Activated CD8-positive, alpha-beta memory T cell treated with anti-CD3 and anti-CD28 coated beads for 1 hour (primary cell): ENCODE data around the gene SYCP3.

ENCODE experiments used
- DNase-seq, 2 donors: peaks; one replicate each; pipeline ENCODE4 v3.0.0-alpha.2; 2020; ENCODE audit warnings: low read depth in 1 of 2; ENCODE audit errors: extremely low read depth in 1 of 2

Gene SYCP3

GRCh38 chr12:101713930-101714329 lies 25.3 kb downstream of the SYCP3 start:
- no peak for DNase-seq

- no peak for DNase-seq
Measured at GRCh38 chr12:101713059-101713682, 26.1 kb downstream of the SYCP3 start.

DNA sequence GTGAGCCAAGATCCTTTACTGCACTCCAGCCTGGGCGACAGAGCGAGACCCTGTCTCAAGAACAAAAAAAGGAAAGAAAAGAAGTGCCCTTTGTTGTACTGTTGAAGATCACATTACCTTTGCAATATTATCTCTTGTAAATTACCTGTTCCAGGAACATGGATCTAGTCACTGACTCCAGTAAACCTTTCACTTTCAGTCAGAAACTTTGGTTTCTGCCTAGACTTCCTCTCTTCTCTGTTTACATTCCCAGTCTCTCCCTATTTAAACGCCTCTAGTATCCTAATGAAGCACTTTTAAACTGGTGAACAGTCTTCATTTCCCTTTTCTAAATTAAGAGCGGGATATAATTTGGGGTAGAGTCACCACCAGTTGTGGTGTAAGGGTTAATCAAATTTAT lies 29.0 kb downstream of the SYCP3 start:
- no peak for DNase-seq

GRCh38 chr12:101707131-101707782 lies 32.0 kb downstream of the SYCP3 start:
- DNase-seq = no peak

GRCh38 chr12:101706403-101706802 lies 32.9 kb downstream of the SYCP3 start:
- DNase-seq = no peak

DNA sequence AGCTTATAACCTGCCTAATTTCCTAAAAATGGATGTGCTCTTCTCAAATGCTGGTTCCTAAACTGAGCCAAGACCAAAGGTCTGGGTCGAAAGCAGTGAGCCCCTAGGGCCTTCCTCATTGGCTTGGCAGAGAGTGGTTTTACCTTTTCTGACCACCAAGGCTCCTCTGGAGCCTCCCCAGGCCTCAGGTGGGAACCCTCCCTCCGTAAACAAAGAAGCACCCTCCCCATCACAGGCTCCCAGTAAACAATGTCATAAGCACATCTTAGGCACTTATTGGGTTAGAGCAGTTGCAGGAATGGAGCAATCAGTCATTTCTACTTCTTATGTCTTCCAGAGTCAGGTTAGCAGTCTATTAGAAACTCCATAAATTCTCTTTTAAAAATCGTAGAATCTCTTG lies 35.8 kb downstream of the SYCP3 start:
- no peak for DNase-seq

DNA sequence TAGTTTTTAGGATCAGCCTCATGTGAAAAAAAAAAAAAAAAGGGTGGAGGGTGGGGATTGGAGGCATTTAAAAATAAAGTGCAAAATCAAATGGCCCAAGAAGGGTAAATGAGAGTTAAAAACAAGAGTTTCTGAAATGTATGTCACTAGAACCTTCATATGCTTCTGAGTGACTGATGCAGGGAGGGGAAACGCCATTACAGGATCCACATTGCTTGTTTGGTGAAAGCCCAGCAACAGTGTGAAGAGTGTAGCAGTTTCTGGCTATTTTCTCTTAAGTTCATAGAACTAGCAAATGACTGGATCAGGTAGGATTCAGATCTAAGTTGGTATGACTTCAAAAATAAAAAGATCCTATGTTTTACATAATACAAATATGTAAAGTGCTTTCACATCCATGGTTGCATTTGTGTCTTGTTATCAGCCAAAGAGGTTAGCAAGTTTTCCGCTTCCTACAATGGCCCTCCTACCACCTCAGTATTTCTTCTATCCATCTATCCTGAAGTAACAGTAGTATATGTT lies 38.9 kb downstream of the SYCP3 start:
- DNase-seq = no peak

DNA sequence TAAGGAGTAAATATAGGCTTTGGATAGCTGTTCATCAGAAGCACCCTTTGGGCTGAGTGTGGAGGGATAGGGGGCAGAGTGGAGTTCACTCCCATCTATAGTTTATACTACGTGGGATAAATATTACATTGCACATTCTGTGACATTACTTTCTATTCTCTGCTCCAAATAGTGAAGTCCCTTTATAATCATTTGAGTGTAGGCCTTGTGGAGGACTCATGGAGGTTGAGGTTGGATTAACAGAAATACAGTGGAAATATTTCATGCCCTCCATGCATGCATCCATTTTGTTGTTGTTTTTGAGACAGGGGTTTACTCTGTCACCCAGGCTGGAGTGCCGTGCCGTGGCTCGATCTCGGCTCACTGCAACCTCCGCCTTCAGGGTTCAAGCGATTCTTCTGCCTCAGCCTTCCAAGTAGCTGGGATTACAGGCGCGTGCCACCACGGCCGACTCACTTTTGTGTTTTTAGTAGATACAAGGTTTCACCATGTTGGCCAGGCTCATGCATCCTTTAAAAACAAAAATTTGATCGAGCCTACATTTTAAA lies 40.4 kb downstream of the SYCP3 start:
- DNase-seq = no peak

- peak in 1 of 2 donors; percentile 24 for DNase-seq
Measured at GRCh38 chr12:101697930-101698799, 41.1 kb downstream of the SYCP3 start.

GRCh38 chr12:101697197-101697929 lies 41.9 kb downstream of the SYCP3 start, which contains the start of gene CHPT1:
Gene CHPT1, plus strand, starts transcription at chr12:101697640. Its CDS starts 222 bp downstream, at chr12:101697862.
- DNase-seq = peak in 1 of 2 donors; percentile 45

GRCh38 chr12:101696251-101697196 lies 42.7 kb downstream of the SYCP3 start:
- DNase-seq = no peak

DNA sequence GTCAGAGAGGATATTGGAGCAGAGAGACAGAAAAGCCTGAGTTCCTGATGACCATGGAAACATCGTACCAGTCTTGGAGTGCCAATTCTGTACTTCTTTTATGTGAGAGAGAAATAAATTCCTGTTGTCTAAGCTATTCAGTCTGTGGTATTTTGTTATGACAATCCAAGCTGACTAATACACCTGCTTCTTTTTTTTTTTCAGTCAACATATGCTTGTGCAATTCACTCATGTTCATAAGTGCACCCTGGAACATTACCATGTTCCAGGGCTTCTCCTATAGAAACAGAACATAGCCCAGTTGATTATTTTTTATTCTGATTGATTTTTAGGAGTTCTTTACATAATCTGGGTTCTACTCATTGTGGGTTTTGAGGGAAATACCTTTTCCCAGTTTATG lies 43.6 kb downstream of the SYCP3 start:
- DNase-seq = no peak

DNA sequence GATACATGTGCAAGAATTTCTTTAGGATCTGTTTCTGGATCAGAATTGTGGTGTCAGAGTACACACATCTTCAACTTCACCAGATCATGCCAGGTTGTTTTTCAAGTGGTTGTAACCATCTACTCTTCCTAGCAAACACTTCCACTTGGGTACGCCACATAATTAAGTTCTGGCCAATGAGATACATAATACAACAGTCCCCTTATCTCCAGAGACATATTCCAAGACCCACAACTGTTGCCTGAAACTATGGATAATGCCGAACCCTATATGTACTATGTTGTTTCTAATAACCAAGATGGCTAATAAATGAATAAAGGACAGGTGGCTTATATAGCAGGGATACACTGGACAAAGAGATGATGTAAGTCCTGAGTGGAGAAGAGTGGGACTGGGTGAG lies 44.3 kb downstream of the SYCP3 start:
- DNase-seq = no peak

DNA sequence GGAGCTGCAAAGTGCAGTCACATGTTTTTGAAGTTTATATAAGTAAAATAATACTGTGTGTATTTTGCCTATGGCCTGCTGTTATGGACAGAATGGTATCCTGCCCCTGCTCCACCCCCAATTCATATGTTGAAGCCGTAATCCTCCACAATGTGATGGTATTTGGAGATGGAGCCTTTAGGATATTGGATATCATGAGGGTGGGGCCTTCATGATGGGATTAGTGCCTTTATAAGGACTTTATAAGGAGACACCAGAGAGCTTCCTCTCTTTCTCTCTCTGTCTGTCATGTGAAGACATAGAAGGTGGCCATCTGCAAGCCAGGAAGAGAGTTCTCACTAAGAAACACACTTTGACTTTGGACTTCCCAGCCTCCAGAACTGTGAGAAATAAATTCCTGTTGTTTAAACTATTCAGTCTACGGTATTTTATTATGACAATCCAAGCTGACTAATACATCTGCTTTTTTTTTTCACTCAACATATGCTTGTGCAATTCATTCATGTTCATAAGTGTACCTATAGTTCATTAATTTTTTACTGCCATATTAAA lies 44.9 kb downstream of the SYCP3 start:
- DNase-seq = no peak

DNA sequence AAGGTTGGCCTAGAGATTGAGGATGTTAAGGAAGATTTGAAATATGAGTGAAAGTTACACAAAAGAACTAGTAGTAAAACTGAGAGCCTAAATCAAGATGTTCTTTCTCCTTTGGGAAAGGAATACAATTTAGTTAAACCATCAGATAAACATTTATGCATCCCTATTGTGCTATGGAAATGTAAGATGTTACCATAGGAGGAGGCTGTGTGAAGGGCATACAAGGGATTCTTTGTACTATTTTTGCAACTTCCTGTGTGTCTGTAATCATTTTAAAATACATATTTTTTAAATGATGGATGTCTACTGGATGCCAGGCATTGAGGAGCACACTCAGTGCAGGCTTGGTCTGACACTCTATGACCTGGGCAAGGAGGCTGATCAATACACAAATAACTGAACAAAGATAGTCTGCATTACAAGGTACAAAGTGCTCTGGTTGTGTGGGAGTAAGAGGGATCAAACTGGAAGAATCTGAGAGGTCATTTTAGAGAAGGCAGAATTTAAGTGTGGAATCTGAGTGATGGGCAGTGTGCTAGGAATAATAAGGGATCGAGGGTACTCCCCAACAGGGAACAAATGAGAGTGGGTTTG lies 47.7 kb downstream of the SYCP3 start:
- no peak for DNase-seq

DNA sequence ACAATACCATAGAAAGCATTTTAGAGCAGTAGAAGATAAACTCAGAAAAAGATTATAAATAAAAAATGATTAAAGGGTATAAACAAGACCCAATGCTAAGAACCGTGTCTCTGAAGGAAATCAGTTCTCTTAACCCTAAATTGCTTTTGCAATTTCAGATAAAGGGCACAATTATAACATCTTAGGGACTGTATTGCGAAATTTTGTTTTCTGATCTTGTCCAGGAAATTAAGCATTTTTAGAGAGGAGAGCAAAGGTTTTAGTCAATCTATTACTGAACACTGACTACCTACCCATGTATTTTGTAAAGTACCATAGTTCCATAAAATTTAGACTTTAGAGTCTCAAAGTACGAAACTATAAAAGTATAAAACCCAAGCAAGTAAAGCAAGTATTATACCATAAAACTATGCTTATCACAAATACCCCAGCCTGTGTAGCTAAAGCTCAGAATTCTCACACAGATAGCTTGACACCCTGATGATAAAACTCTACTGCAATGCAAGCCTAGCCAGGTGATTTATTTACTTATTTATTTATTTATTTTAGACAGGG lies 48.6 kb downstream of the SYCP3 start:
- no peak for DNase-seq

DNA sequence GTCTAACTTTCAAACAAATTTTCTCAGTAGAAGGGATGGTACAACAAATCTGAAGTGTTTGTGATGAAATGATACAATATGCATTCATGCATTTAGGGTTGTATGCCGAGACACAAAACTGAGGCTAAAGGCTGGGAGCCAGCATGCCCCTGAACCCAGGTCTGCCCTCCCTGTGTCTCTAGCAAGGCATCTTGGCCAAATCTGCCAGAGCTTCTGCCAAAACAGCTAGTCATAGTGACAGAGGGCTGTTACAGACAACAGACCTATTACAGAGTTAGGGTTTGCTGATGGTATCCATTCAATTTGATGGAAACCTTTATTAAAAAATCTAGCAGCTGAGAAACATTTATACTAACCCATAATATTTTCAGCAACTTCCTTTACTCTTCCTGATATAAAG lies 53.1 kb downstream of the SYCP3 start:
- no peak for DNase-seq

GRCh38 chr12:101685092-101685491 lies 54.2 kb downstream of the SYCP3 start:
- DNase-seq = no peak
